ENCODE results near the gene NEDD4L.

GRCh38 chr18:58359620-58360019 is 315.6 kb downstream of the NEDD4L start:
- TF ChIP-seq EP300 (IDR thresholded peaks at IDR 0.05) (no peak), CTCF (IDR thresholded peaks at IDR 0.05) (no peak), POLR2A (IDR thresholded peaks at IDR 0.05; ENCODE audit: low read depth) (no peak)

Measured in esophagus muscularis mucosa (tissue), 4 donors.